K562 (cell line): ENCODE results near the gene SLC30A3. TPM values are rescaled to one million over a fixed set of nuclear protein-coding genes. Genes with fewer than 3 reads are reported as not detected.
A peak's percentile ranks its signal among the peaks of the same experiment; 100 is the strongest.

ENCODE experiments used
- DIDO1 ChIP-seq: fragments of 450-650 bp; IDR thresholded peaks from 2 replicates; pipeline ENCODE4 v1.6.1; 2016; ENCODE audit warnings: low read depth, missing biosample characterization, missing genetic modification characterization
- FIP1L1 ChIP-seq: fragments of 200-400 bp; formaldehyde crosslinking; IDR thresholded peaks from 2 replicates; pipeline ENCODE4 v1.6.1; 2018; ENCODE audit warnings: mild to moderate bottlenecking, low read depth, low read length; ENCODE audit not compliant: poor library complexity, severe bottlenecking
- FOXA3 ChIP-seq, 2 experiments: fragments of 450-650 bp in 1 of 2; sonication (generic) in 1 of 2; formaldehyde crosslinking; IDR thresholded peaks in 1 of 2; conservative IDR thresholded peaks in 1 of 2; 2 replicates each; pipeline versions ENCODE4 v1.4.0 to v1.8.0; 2020 to 2022; ENCODE audit warnings: mild to moderate bottlenecking in 2 of 2, missing genetic modification reagents in 1 of 2
- FOXM1 ChIP-seq, 2 experiments: fragments of 450-650 bp in 1 of 2; sonication (generic) in 1 of 2; formaldehyde crosslinking in 1 of 2; IDR thresholded peaks; 2 replicates each; pipeline versions ENCODE4 v1.6.1 to v1.9.0; 2017 to 2022; ENCODE audit warnings: low read depth in 2 of 2, mild to moderate bottlenecking in 2 of 2, missing genetic modification reagents in 1 of 2, moderate library complexity in 1 of 2
- FUS ChIP-seq: fragments of 200-400 bp; formaldehyde crosslinking; optimal IDR thresholded peaks from 2 replicates; pipeline ENCODE3; 2017; ENCODE audit warnings: low read depth, low read length
- GTF2F1 ChIP-seq: IDR thresholded peaks from 2 replicates; pipeline ENCODE4 v1.6.1; 2011; ENCODE audit warnings: low read depth, low read length, improper control_type of control experiment
- HDAC8 ChIP-seq: fragments of 450-650 bp; IDR thresholded peaks from 2 replicates; pipeline ENCODE4 v1.6.1; 2016; ENCODE audit warnings: mild to moderate bottlenecking, missing genetic modification characterization, moderate library complexity, missing compliant biosample characterization
- NBN ChIP-seq: fragments of 450-650 bp; IDR thresholded peaks from 2 replicates; pipeline ENCODE4 v1.6.1; 2016; ENCODE audit warnings: low read depth, mild to moderate bottlenecking
- NFIX ChIP-seq: fragments of 250-450 bp; sonication (Bioruptor Pico); IDR thresholded peaks from 2 replicates; pipeline ENCODE4 v1.4.0; 2020; ENCODE audit warnings: low read depth, mild to moderate bottlenecking, moderate library complexity
- NONO ChIP-seq, 2 experiments: fragments of 200-400 bp in 1 of 2; fragments of 450-650 bp in 1 of 2; formaldehyde crosslinking in 1 of 2; IDR thresholded peaks; 2 replicates each; pipeline ENCODE4 v1.6.1; 2017; ENCODE audit warnings: low read depth in 2 of 2, mild to moderate bottlenecking in 2 of 2, moderate library complexity in 2 of 2, low read length in 1 of 2
- POLR3G ChIP-seq: IDR thresholded peaks from 2 replicates; pipeline ENCODE4 v1.6.1; 2011; ENCODE audit not compliant: insufficient read length, insufficient replicate concordance; ENCODE audit errors: extremely low read depth
- SMAD1 ChIP-seq: fragments of 150-350 bp; IDR thresholded peaks from 2 replicates; pipeline ENCODE4 v1.6.1; 2014; ENCODE audit warnings: low read length, low read depth; ENCODE audit not compliant: partially characterized antibody
- THAP12 ChIP-seq: fragments of 250-450 bp; sonication (Bioruptor Pico); IDR thresholded peaks from 2 replicates; pipeline ENCODE4 v1.9.0; 2021; ENCODE audit warnings: mild to moderate bottlenecking, inconsistent platforms
- UBTF ChIP-seq, 2 experiments: IDR thresholded peaks; 2 replicates each; pipeline ENCODE4 v1.6.1; 2012; ENCODE audit warnings: improper control_type of control experiment in 2 of 2, low read depth in 2 of 2, low read length in 2 of 2, borderline replicate concordance in 1 of 2
- ZBTB17 ChIP-seq: fragments of 450-650 bp; formaldehyde crosslinking; IDR thresholded peaks from 2 replicates; pipeline ENCODE4 v1.4.0; 2020; ENCODE audit warnings: mild to moderate bottlenecking
- ZNF408 ChIP-seq: fragments of 250-450 bp; sonication (Bioruptor Pico); IDR thresholded peaks from 2 replicates; pipeline ENCODE4 v1.4.0; 2020; ENCODE audit warnings: low read depth, mild to moderate bottlenecking, moderate library complexity
- ZNF589 ChIP-seq: fragments of 200-800 bp; sonication (Bioruptor generic); IDR thresholded peaks from 2 replicates; pipeline ENCODE4 v1.6.1; 2016; ENCODE audit warnings: low read depth, missing genetic modification characterization, missing compliant biosample characterization
- polyA plus RNA-seq, 8 experiments: library from polyadenylated mRNA; depleted of rRNA in 4 of 8; stranded (reverse) in 5 of 8; unstranded in 3 of 8; fragments of >200 nt; fragmentation: Nextera tagmentation in 2 of 8; fragmentation: Illumina TruSeq in 1 of 8; extraction: Ambion mirVana in 2 of 8; extraction: Trizol in 1 of 8; gene quantifications; 2 replicates each; pipeline versions ENCODE4 v1.2.1 to v1.2.3, GENCODE V29; 2011 to 2014; ENCODE audit warnings: inconsistent platforms in 1 of 8, missing spikeins in 1 of 8
- total RNA-seq, 7 experiments: library from RNA; depleted of rRNA in 6 of 7; stranded (reverse); fragments of >200 nt in 6 of 7; fragmentation: Illumina TruSeq in 2 of 7; extraction: Trizol in 2 of 7; gene quantifications; 2 replicates each; pipeline versions ENCODE4 v1.2.1 to v1.2.3, GENCODE V29; 2011 to 2021; ENCODE audit warnings: low replicate concordance in 1 of 7

The SLC30A3 gene
- total and polyA plus RNA-seq, 9 of the 15 experiments (the other 6 are each of a cell fraction or from before 2014, with no cell fraction given), result 0.03 to 2.7 (median 0.89) TPM; not detected in 1

GRCh38 chr2:27211943-27212625, 50.8 kb downstream of the SLC30A3 start, which contains the start of the genes ATRAID and SLC5A6 (continued):
- TF ChIP-seq DIDO1 (tag), result peak; percentile 15; the same call in 1 of the 2 replicates
- TF ChIP-seq NBN, result 0 out of 2 replicates have a peak, but pooled peaks have one; percentile 27
- no peak for TF ChIP-seq ZNF408
- no peak for TF ChIP-seq POLR3G
- TF ChIP-seq FIP1L1, result peak; percentile 84
- TF ChIP-seq HDAC8 (tag), result 0 out of 2 replicates have a peak, but pooled peaks have one; percentile 68
- peak; percentile 56 for TF ChIP-seq FUS
- TF ChIP-seq ZBTB17 (CRISPR knock-in tag), result peak; percentile 27; the same call in 1 of the 2 replicates
- peak; percentile 78; the same call in 1 of the 2 replicates for TF ChIP-seq THAP12 (CRISPR knock-in tag)
- no peak for TF ChIP-seq FOXM1 (IDR thresholded peaks at IDR 0.05; ENCODE audit: low read depth)
- TF ChIP-seq FOXM1 (CRISPR knock-in tag; IDR thresholded peaks at IDR 0.05; ENCODE audit: low read depth), result 0 out of 2 replicates have a peak, but pooled peaks have one; percentile 53
- peak; percentile 12 for TF ChIP-seq SMAD1
- peak in 1 of 2 experiments; percentile 78; a peak in 2 of 4 replicates for TF ChIP-seq UBTF (IDR thresholded peaks at IDR 0.05; ENCODE audit: borderline replicate concordance in 1 of 2, low read depth in 2 of 2, low read length in 2 of 2)
- TF ChIP-seq GTF2F1, result peak; percentile 61; the same call in 1 of the 2 replicates
- no peak for TF ChIP-seq NFIX (CRISPR knock-in tag)
- peak in 1 of 2 experiments; percentile 70; a peak in 3 of 4 replicates for TF ChIP-seq NONO (IDR thresholded peaks at IDR 0.05; ENCODE audit: low read depth in 2 of 2, low read length in 1 of 2)
- peak in 1 of 2 experiments; percentile 54; a peak in 1 of 4 replicates for TF ChIP-seq FOXA3 (CRISPR knock-in tag; conservative IDR thresholded peaks at IDR 0.05 in 1 of 2, IDR thresholded peaks at IDR 0.05 in 1 of 2)
- peak; percentile 6; the same call in 1 of the 2 replicates for TF ChIP-seq ZNF589 (CRISPR knock-in tag)
- TF ChIP-seq, all 486 proteins: peak for 112
